ENCODE measurements around the gene ZNF628.

- TF ChIP-seq POLR2AphosphoS5 (IDR thresholded peaks at IDR 0.05; ENCODE audit: low read depth, low read length) (no peak), TCF7L2 (IDR thresholded peaks at IDR 0.05; ENCODE audit: low read depth, low read length) (no peak), CTCF (IDR thresholded peaks at IDR 0.05) (no peak), SIN3A (IDR thresholded peaks at IDR 0.05; ENCODE audit: borderline replicate concordance, insufficient read depth, low read depth, low read length) (no peak)
Observed at GRCh38 chr19:55436847-55437246, 39.6 kb upstream of the ZNF628 start.
